Adrenal gland (tissue), 12 donors: Measurements from ENCODE around the gene MPV17L. TPM values are rescaled to one million over a fixed set of nuclear protein-coding genes. Genes with fewer than 3 reads are reported as not detected.
A peak's percentile ranks its signal among the peaks of the same experiment; 100 is the strongest.
"Not testable (repeated sequence)": the region's sequence is repeated elsewhere in the genome, so short reads cannot be mapped to it uniquely, and the experiment has no call there.

ENCODE experiments used
- DNase-seq, 7 donors: peaks; one replicate each; pipeline ENCODE4 v3.0.0-alpha.2; 2019 to 2020
- H3K27ac ChIP-seq, 5 donors: fragments of 200-600 bp; sonication (generic) in 4 of 5; 1 replicate in 3 of 5; 2 replicates in 2 of 5; pipeline versions ENCODE4 v1.5.1 to v1.8.0; 2016 to 2020; ENCODE audit warnings: mild to moderate bottlenecking in 1 of 5
- H3K27me3 ChIP-seq: fragments of 200-600 bp; 2 replicates; pipeline ENCODE4 v1.8.0; 2021
- H3K36me3 ChIP-seq, 2 donors: fragments of 200-600 bp; replicated peaks in 1 of 2; 1 replicate in 1 of 2; 2 replicates in 1 of 2; pipeline versions ENCODE4 v1.5.1 to v1.8.0; 2018 to 2022
- H3K4me1 ChIP-seq, 2 donors: fragments of 200-600 bp; replicated peaks in 1 of 2; 1 replicate in 1 of 2; 2 replicates in 1 of 2; pipeline versions ENCODE4 v1.5.1 to v1.8.0; 2018 to 2021
- H3K4me3 ChIP-seq, 4 donors: fragments of 200-600 bp; sonication (generic) in 3 of 4; one replicate each; pipeline ENCODE4 v1.5.1; 2016 to 2018
- H3K9me3 ChIP-seq, 3 donors: fragments of 200-600 bp; sonication (generic) in 1 of 3; replicated peaks in 1 of 3; 1 replicate in 2 of 3; 2 replicates in 1 of 3; pipeline versions ENCODE4 v1.5.1 to v1.8.0; 2016 to 2021
- CTCF ChIP-seq, 6 experiments: fragments of 450-650 bp in 4 of 6; fragments of 200-600 bp in 2 of 6; sonication (generic) in 1 of 6; IDR thresholded peaks; 1 replicate in 5 of 6; 2 replicates in 1 of 6; pipeline versions ENCODE4 v1.5.1 to v1.8.0; 2016 to 2021; ENCODE audit warnings: antibody characterized with exemption in 6 of 6, mild to moderate bottlenecking in 2 of 6, moderate library complexity in 1 of 6
- POLR2A ChIP-seq, 2 donors: fragments of 450-650 bp; IDR thresholded peaks; one replicate each; pipeline ENCODE4 v1.6.1; 2017; ENCODE audit warnings: antibody characterized with exemption in 2 of 2, mild to moderate bottlenecking in 2 of 2, moderate library complexity in 1 of 2
- WGBS, 4 donors: extraction: QIAGEN DNeasy Blood & Tissue Kit in 2 of 4; methylation state at CpG; one replicate each; pipeline versions ENCODE4 v1.1.5 to v1.1.7; 2013 to 2017; 5-methylcytosine and 5-hydroxymethylcytosine counted together
- intact Hi-C, 2 donors: fragments of 100-400 bp; cut with DNase I; formaldehyde crosslinking; loops; one replicate each; pipeline versions ENCODE4 v1.14.1 to v1.15.0; 2022 to 2023
- polyA plus RNA-seq, 3 donors: library from polyadenylated mRNA; stranded (reverse); fragments of 200-250 nt in 2 of 3; fragments of 350-450 nt in 1 of 3; fragmentation: Illumina TruSeq in 1 of 3; extraction: RNeasy Lipid Tissue Mini Kit (QIAGEN cat#74804) in 1 of 3; gene quantifications; one replicate each; pipeline ENCODE4 v1.2.3, GENCODE V29; 2013 to 2014
- total RNA-seq, 9 donors: library from RNA; depleted of rRNA in 4 of 9; stranded (reverse); fragments of >200 nt in 4 of 9; fragments of 120-200 nt in 1 of 9; fragmentation: NEBNext Ultra II Directional in 1 of 9; extraction: Animal tissue kit (Norgen Biotek cat#: 25700) in 1 of 9; gene quantifications; one replicate each; pipeline versions ENCODE4 v1.1.0 to v1.2.4, GENCODE V29; 2013 to 2023
- donor health status: healthy with polysubstance abuse.
- donor health status: Bipolar disorder and iron deficiency.
- donor health status: DM: yes; HTN: yes; CAD: no.
- donor health status: DM: no; HTN: no; CAD: no.
- donor health status: DM: no; HTN: no; CAD: no.
- donor health status: DM: yes; HTN: yes; CAD: no.

MPV17L gene
- total and polyA plus RNA-seq, 12 donors, result 2.6 to 19.7 (median 8.3) TPM

- 80 to 84% (median 81%) methylated on average over 5 of the region's 5 CpGs for WGBS, 4 donors
- intact Hi-C loops, result not testable (repeated sequence)
Observed at GRCh38 chr16:15389916-15390315, 5.6 kb upstream of the MPV17L start.

GRCh38 chr16:15393025-15393424 is 2.5 kb upstream of the MPV17L start:
- H3K4me3 ChIP-seq, H3K4me1 ChIP-seq, H3K27me3 ChIP-seq, intact Hi-C loops, DNase-seq, H3K9me3 ChIP-seq, H3K36me3 ChIP-seq, H3K27ac ChIP-seq: not testable (repeated sequence)
- 88 to 95% (median 92%) methylated on average over 6 to 8 of the region's 8 CpGs for WGBS, 4 donors

More at GRCh38 chr16:15389916-15390315, 5.6 kb upstream of the MPV17L start:
- H3K27ac ChIP-seq, H3K4me1 ChIP-seq, H3K4me3 ChIP-seq, DNase-seq, H3K9me3 ChIP-seq, H3K36me3 ChIP-seq, H3K27me3 ChIP-seq: not testable (repeated sequence)

- 60 to 75% (median 62%) methylated on average over 5 to 8 of the region's 8 CpGs for WGBS, 4 donors
- Histone ChIP-seq H3K27ac (peak overlapping the region in 2 of 5 donors; percentile 62 to 64), H3K4me3 (peak overlapping the region in 2 of 4 donors; percentile 45 to 52)
Observed at GRCh38 chr16:15396509-15396829, 915 bp downstream of the MPV17L start.

GRCh38 chr16:15396948-15397594 is 1.5 kb downstream of the MPV17L start:
- no peaks in the 10 kb centered on the region for H3K4me1 ChIP-seq
- H3K36me3 ChIP-seq, result no peaks in the 10 kb centered on the region
- H3K27ac ChIP-seq, result no peak overlapping the region
- no peaks in the 10 kb centered on the region for H3K9me3 ChIP-seq
- H3K4me3 ChIP-seq, result no peak overlapping the region
- no peaks in the 10 kb centered on the region for H3K27me3 ChIP-seq
- 85 to 92% (median 91%) methylated on average over 11 of the region's 11 CpGs for WGBS, 4 donors
- intact Hi-C loops, result no loop called here
- no peak for DNase-seq
- TF ChIP-seq CTCF (IDR thresholded peaks at IDR 0.05) (no peak), POLR2A (IDR thresholded peaks at IDR 0.05) (no peak)

More at GRCh38 chr16:15396509-15396829, 915 bp downstream of the MPV17L start:
- H3K4me1 ChIP-seq, H3K36me3 ChIP-seq, H3K27me3 ChIP-seq, H3K9me3 ChIP-seq, intact Hi-C loops, DNase-seq: not testable (repeated sequence)

GRCh38 chr16:15398618-15399316 is 3.2 kb downstream of the MPV17L start:
- H3K4me3 ChIP-seq, result no peak overlapping the region
- H3K27me3 ChIP-seq, result no peaks in the 10 kb centered on the region
- H3K27ac ChIP-seq, result no peak overlapping the region
- no peaks in the 10 kb centered on the region for H3K4me1 ChIP-seq
- TF ChIP-seq CTCF (IDR thresholded peaks at IDR 0.05) (no peak), POLR2A (IDR thresholded peaks at IDR 0.05) (no peak)
- no peaks in the 10 kb centered on the region for H3K36me3 ChIP-seq
- intact Hi-C loops, result no loop called here
- no peaks in the 10 kb centered on the region for H3K9me3 ChIP-seq
- no peak for DNase-seq
- 82 to 89% (median 85%) methylated on average over 14 of the region's 14 CpGs for WGBS, 4 donors

- DNase-seq, result no peak
- H3K27ac ChIP-seq, result no peak overlapping the region
- H3K36me3 ChIP-seq, result no peaks in the 10 kb centered on the region
- WGBS, 4 donors, result 89 to 96% (median 95%) methylated on average over 3 of the region's 3 CpGs
- TF ChIP-seq POLR2A (IDR thresholded peaks at IDR 0.05) (no peak), CTCF (IDR thresholded peaks at IDR 0.05) (no peak)
- H3K9me3 ChIP-seq, result no peaks in the 10 kb centered on the region
- no peak overlapping the region for H3K4me3 ChIP-seq
- intact Hi-C loops, result no loop called here
- H3K27me3 ChIP-seq, result no peaks in the 10 kb centered on the region
- no peaks in the 10 kb centered on the region for H3K4me1 ChIP-seq
Observed at GRCh38 chr16:15399317-15399716, 3.8 kb downstream of the MPV17L start.

- H3K9me3 ChIP-seq, H3K36me3 ChIP-seq, intact Hi-C loops, H3K4me1 ChIP-seq, H3K27me3 ChIP-seq, DNase-seq, H3K27ac ChIP-seq, H3K4me3 ChIP-seq: not testable (repeated sequence)
- WGBS, 4 donors, result 92 to 97% (median 95%) methylated on average over 6 of the region's 6 CpGs
Observed at GRCh38 chr16:15400314-15400713, 4.8 kb downstream of the MPV17L start.
